GM12878 (cell line): ENCODE measurements around the gene UBL4A. TPM values are rescaled to one million over a fixed set of nuclear protein-coding genes. Genes with fewer than 3 reads are reported as not detected.

Experiments used
- ATAC-seq: fragments of 200-7000 bp; cut with Tn5 transposase; 3 replicates; pipeline ENCODE4 v1.9.1; 2020; ENCODE audit warnings: mild to moderate bottlenecking, moderate library complexity
- BruUV-seq: library from RNA; stranded (reverse); fragments of 400-500 nt; replicated peaks from 2 replicates; lab custom pipeline; 2021; lab: Mats Ljungman, UMichigan
- CTCF ChIA-PET: fragments of 300-600 bp; sonication (Branson Sonifier 250); formaldehyde crosslinking; extraction: SDS; loops from one replicate; lab custom pipeline; 2021; ENCODE audit warnings: inconsistent platforms; lab: Yijun Ruan, JAX
- POLR2A ChIA-PET: fragments of 350-600 bp; formaldehyde crosslinking; extraction: SDS; loops from one replicate; lab custom pipeline; 2021; ENCODE audit warnings: inconsistent platforms; lab: Charles Lee
- RAD21 ChIA-PET: fragments of 300-600 bp; sonication (Branson Sonifier 250); formaldehyde crosslinking; loops from one replicate; lab custom pipeline; 2023; ENCODE audit warnings: antibody characterized with exemption; ENCODE audit not compliant: unreplicated experiment; lab: Charles Lee
- SMC1A ChIA-PET: fragments of 300-600 bp; sonication (Branson Sonifier 250); formaldehyde crosslinking; loops from one replicate; lab custom pipeline; 2023; ENCODE audit not compliant: unreplicated experiment, uncharacterized antibody; lab: Charles Lee
- DNase-seq: peaks from one replicate; pipeline ENCODE4 v3.0.0-alpha.2; 2011; ENCODE audit warnings: low read depth, low spot score
- FAIRE-seq: peaks from 3 replicates; lab custom pipeline; 2011; peaks lifted over from hg19 to GRCh38; lab: Jason Lieb, UNC
- H2AFZ ChIP-seq: 2 replicates; pipeline ENCODE4 v1.6.0; 2011; ENCODE audit warnings: low read depth, low read length, control low read depth; ENCODE audit not compliant: control insufficient read depth
- H3K27ac ChIP-seq: 2 replicates; pipeline ENCODE4 v1.5.1; 2011; ENCODE audit warnings: control low read depth; ENCODE audit not compliant: control insufficient read depth, insufficient read depth
- H3K27me3 ChIP-seq, 2 experiments: replicated peaks in 1 of 2; 2 replicates each; pipeline versions ENCODE4 v1.6.0 to v1.6.1; 2011; ENCODE audit warnings: low read length in 1 of 2; ENCODE audit not compliant: control insufficient read depth in 2 of 2, insufficient read depth in 2 of 2
- H3K36me3 ChIP-seq, 2 experiments: 2 replicates each; pipeline ENCODE4 v1.5.1; 2011; ENCODE audit warnings: low read length in 1 of 2; ENCODE audit not compliant: control insufficient read depth in 2 of 2, insufficient read depth in 2 of 2
- H3K4me1 ChIP-seq: 2 replicates; pipeline ENCODE4 v1.6.1; 2011; ENCODE audit warnings: mild to moderate bottlenecking, low read length, moderate library complexity, mixed read lengths; ENCODE audit not compliant: control insufficient read depth, insufficient read depth
- H3K4me2 ChIP-seq: 2 replicates; pipeline ENCODE4 v1.6.0; 2011; ENCODE audit warnings: control low read depth; ENCODE audit not compliant: control insufficient read depth, insufficient read depth
- H3K4me3 ChIP-seq: fragments of 200-600 bp; sonication (generic); 2 replicates; pipeline ENCODE4 v1.5.1; 2016
- H3K79me2 ChIP-seq: 2 replicates; pipeline ENCODE4 v1.6.0; 2011; ENCODE audit warnings: low read length; ENCODE audit not compliant: control insufficient read depth, insufficient read depth
- H3K9ac ChIP-seq: 2 replicates; pipeline ENCODE4 v1.8.0; 2011; ENCODE audit warnings: low read length, control low read depth, mixed read lengths; ENCODE audit not compliant: control insufficient read depth, insufficient read depth
- H3K9me3 ChIP-seq: replicated peaks from 3 replicates; pipeline ENCODE4 v1.5.1; 2011; ENCODE audit warnings: mild to moderate bottlenecking, low read length; ENCODE audit not compliant: control insufficient read depth, insufficient read depth
- H4K20me1 ChIP-seq: 2 replicates; pipeline ENCODE4 v1.6.0; 2011; ENCODE audit not compliant: control insufficient read depth, insufficient read depth
- CHD2 ChIP-seq: IDR thresholded peaks from 2 replicates; pipeline ENCODE4 v1.6.1; 2011; ENCODE audit warnings: low read depth, low read length, improper control_type of control experiment, borderline replicate concordance
- CHD4 ChIP-seq: fragments of 200-600 bp; sonication (generic); IDR thresholded peaks from 2 replicates; pipeline ENCODE4 v1.6.1; 2016; ENCODE audit warnings: mild to moderate bottlenecking
- HCFC1 ChIP-seq: fragments of 150-350 bp; IDR thresholded peaks from 2 replicates; pipeline ENCODE4 v1.6.1; 2014; ENCODE audit warnings: low read length
- MTA2 ChIP-seq: fragments of 450-650 bp; IDR thresholded peaks from 2 replicates; pipeline ENCODE4 v1.6.1; 2016; ENCODE audit warnings: low read depth, mild to moderate bottlenecking, moderate library complexity
- POU2F2 ChIP-seq: IDR thresholded peaks from 3 replicates; pipeline ENCODE4 v1.6.1; 2011; ENCODE audit warnings: low read depth, mild to moderate bottlenecking, low read length, borderline replicate concordance
- SREBF1 ChIP-seq: IDR thresholded peaks from 2 replicates; pipeline ENCODE4 v1.6.1; 2012; ENCODE audit warnings: mild to moderate bottlenecking, low read length
- TCF3 ChIP-seq: IDR thresholded peaks from 2 replicates; pipeline ENCODE4 v1.6.1; 2012; ENCODE audit warnings: low read depth, mild to moderate bottlenecking, low read length, borderline replicate concordance; ENCODE audit not compliant: insufficient read depth
- TCF7 ChIP-seq: IDR thresholded peaks from 2 replicates; pipeline ENCODE4 v1.6.1; 2014; ENCODE audit warnings: antibody characterized with exemption, borderline replicate concordance
- WGBS: methylation state at CpG from one replicate; pipeline ENCODE4 v1.1.6; 2016; ENCODE audit warnings: low lambda C conversion rate; ENCODE audit not compliant: insufficient replicate concordance, insufficient coverage; ENCODE audit errors: missing lambda C conversion rate; 5-methylcytosine and 5-hydroxymethylcytosine counted together
- in situ Hi-C: fragments of 300-500 bp; cut with MboI; formaldehyde crosslinking; loops from 9 replicates; pipeline ENCODE4 v1.14.3; 2018; ENCODE audit warnings: mixed read lengths
- intact Hi-C: fragments of 100-400 bp; cut with micrococcal nuclease; formaldehyde crosslinking; loops from one replicate; pipeline ENCODE4 v1.14.2; 2022; ENCODE audit not compliant: unreplicated experiment
- polyA plus RNA-seq, 11 experiments: library from polyadenylated mRNA; depleted of rRNA in 4 of 11; unstranded in 6 of 11; stranded (reverse) in 5 of 11; fragments of >200 nt; fragmentation: Nextera tagmentation in 4 of 11; fragmentation: Illumina TruSeq in 1 of 11; extraction: Ambion mirVana in 4 of 11; extraction: Trizol in 1 of 11; gene quantifications; 1 replicate in 1 of 11; 2 replicates in 10 of 11; pipeline versions ENCODE4 v1.2.1 to v1.2.3, GENCODE V29; 2011 to 2016; ENCODE audit warnings: inconsistent platforms in 2 of 11, missing spikeins in 2 of 11, low read depth in 1 of 11
- total RNA-seq, 4 experiments: library from RNA; depleted of rRNA in 3 of 4; stranded (reverse); fragments of >200 nt in 3 of 4; fragmentation: Illumina TruSeq in 1 of 4; extraction: Trizol in 1 of 4; gene quantifications; 2 replicates each; pipeline versions ENCODE4 v1.2.1 to v1.2.3, GENCODE V29; 2013 to 2021
- TF ChIP-seq, protein P1 (sequence below): fragments of 450-650 bp; IDR thresholded peaks from 2 replicates; pipeline ENCODE4 v1.6.1; 2016; ENCODE audit warnings: mild to moderate bottlenecking

UBL4A gene
- total and polyA plus RNA-seq, 10 of the 15 experiments (the other 5 are each of a cell fraction or from before 2014, with no cell fraction given), result 4.2 to 49.9 (median 34.0) TPM

GRCh38 chrX:154532690-154533089, 46.3 kb upstream of the UBL4A start (continued):
- TF ChIP-seq, protein P1, sequence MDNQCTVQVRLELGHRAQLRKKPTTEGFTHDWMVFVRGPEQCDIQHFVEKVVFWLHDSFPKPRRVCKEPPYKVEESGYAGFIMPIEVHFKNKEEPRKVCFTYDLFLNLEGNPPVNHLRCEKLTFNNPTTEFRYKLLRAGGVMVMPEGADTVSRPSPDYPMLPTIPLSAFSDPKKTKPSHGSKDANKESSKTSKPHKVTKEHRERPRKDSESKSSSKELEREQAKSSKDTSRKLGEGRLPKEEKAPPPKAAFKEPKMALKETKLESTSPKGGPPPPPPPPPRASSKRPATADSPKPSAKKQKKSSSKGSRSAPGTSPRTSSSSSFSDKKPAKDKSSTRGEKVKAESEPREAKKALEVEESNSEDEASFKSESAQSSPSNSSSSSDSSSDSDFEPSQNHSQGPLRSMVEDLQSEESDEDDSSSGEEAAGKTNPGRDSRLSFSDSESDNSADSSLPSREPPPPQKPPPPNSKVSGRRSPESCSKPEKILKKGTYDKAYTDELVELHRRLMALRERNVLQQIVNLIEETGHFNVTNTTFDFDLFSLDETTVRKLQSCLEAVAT, result no peak

DNA sequence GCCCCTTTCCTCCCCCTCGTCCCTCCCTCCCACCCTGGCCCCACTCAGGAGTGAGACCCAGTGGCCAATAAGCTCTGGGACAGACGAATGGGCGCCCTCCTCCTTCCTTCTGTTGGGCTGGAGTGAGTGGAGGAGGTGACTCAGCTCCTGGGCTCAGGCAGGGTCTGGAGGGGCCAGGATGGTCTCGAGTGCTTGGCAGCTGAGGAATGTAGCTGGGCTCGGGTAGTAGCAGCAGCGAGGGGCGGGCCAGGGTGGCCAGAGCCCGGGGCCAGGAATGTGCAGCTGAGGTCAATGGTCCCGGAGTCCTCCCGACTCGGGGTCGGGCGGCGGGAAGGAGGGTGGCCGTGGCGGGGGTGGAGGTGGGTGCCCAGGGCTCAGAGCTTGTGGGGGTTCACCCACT, 45.2 kb upstream of the UBL4A start:
- TF ChIP-seq TCF3, result no peak
- TF ChIP-seq CHD2, result no peak
- no peak for TF ChIP-seq SREBF1
- TF ChIP-seq TCF7, result no peak
- no peak for TF ChIP-seq CHD4
- TF ChIP-seq HCFC1, result no peak
- TF ChIP-seq POU2F2, result no peak
- TF ChIP-seq MTA2, result no peak
- ATAC-seq (no peak), FAIRE-seq (no peak), DNase-seq (no peak)
- intact Hi-C loops, result no loop called here
- Histone ChIP-seq H3K79me2 (no peaks in the 10 kb centered on the region), H3K27me3 (no peaks in the 10 kb centered on the region), H4K20me1 (no peaks in the 10 kb centered on the region), H3K4me2 (no peak overlapping the region), H3K4me3 (no peak overlapping the region), H3K4me1 (peaks cover 15% of the 10 kb centered on the region), H3K27ac (no peak overlapping the region), H3K9me3 (no peaks in the 10 kb centered on the region), H2AFZ (no peak overlapping the region), H3K9ac (no peak overlapping the region), H3K36me3 (peaks cover 4 to 8% of the 10 kb centered on the region in 2 experiments)
- in situ Hi-C loops, result loop anchor here (25.0 kb wide), 1 partner anchor 394 kb away; the partner anchor contains the start of gene OPN1LW
- SMC1A ChIA-PET, result no interaction called here
- CTCF ChIA-PET, result no interaction called here
- RAD21 ChIA-PET, result no interaction called here
- POLR2A ChIA-PET, result interaction anchor here (1.1 to 1.6 kb wide), 2 partner anchors 11 to 16 kb away, joined by 3 to 5 read pairs; partner anchors contain the start of gene FAM3A
- BruUV-seq, result no TSS peak
- WGBS, result 47% methylated on average over 6 of the region's 16 CpGs
